ENCODE data around the gene STK32C.

STK32C gene

DNA sequence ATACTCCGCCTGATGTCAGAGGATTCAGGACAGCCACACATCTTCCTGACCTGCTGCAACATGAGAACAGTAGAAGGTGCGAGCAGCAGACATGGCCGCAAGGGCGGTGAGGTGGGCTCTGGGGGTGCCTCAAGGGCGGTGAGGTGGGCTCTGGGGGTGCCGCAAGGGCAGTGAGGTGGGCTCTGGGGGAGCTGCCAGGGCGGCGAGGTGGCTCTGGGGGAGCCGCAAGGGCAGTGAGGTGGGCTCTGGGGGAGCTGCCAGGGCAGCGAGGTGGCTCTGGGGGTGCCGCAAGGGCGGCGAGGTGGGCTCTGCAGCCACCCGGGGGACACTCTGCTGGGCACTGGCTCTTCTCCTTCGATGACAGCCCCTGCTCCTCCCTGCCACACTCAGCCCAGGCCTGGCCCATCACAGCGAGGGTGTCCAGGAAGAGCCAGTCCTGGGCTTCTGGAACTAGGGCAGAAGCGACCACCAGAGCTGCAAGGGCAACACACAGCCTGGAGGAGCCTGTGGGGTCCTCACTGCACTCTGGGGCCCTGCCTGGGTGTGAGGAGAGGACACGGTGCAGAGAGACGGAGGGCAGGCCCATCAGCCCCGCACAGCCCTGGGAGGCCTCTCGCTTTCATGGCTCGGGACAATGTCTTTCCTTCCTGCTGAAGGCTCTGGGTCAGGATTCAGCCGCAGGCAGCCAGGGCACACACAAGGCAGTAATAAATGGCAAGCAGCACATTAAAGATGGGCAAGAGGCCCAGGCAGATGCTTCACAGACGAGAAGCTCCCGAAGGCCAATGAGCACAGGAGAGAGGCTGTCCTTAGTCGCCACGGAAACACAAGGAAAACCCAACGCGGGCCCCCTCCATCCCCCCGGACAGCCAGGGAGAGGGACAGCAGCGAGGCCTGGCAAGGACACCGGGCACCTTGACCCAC is 42.5 kb downstream of the STK32C start:
- Histone ChIP-seq H3K4me1 (ENCODE audit: insufficient read depth, low read length) (peaks cover 11% of the 10 kb centered on the region), H3K27ac (ENCODE audit: low read depth, low read length) (peak overlapping the region; percentile 62), H3K9ac (ENCODE audit: low read length) (no peak overlapping the region), H3K4me3 (ENCODE audit: low read depth in 1 of 2, low read length in 2 of 2) (no peak overlapping the region), H3K9me3 (ENCODE audit: low read length) (no peaks in the 10 kb centered on the region), H3K27me3 (ENCODE audit: control insufficient read depth in 1 of 2, insufficient read depth in 2 of 2, low read length in 2 of 2) (no peaks in the 10 kb centered on the region), H3K36me3 (ENCODE audit: insufficient read depth, low read length) (no peaks in the 10 kb centered on the region)

DNA sequence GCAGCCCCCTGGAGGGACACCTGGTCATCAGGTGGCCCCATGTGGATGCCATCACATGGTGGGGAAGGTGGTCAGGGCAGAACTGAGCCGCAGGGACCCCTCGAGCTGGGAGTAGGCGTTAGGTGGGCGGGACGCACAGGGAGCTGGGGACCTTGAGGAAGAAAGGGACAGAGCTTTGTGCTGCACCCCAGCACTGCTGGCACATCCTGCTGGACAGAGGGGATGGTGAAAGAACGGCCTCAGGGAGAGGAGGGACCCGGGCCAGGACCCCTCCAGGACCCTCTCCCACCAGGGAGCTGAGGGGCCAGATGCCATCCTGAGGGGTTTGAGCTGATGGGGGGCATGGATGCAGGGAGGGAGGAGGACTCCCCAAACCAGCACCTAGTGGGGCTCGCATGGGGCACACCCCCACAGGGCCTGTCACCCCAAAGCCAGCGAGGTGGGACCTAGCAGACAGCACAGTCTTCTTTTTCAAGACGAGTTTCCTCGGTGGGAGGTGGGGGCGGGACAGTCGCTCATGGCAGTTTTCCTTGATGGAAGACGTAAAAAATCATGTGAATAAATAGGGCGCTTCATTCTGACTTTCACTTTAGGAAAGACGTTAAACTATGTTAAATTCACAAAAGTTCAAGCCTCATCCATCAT is 43.3 kb downstream of the STK32C start:
- Histone ChIP-seq H3K4me1 (ENCODE audit: insufficient read depth, low read length) (peaks cover 11% of the 10 kb centered on the region), H3K9ac (ENCODE audit: low read length) (no peak overlapping the region)

DNA sequence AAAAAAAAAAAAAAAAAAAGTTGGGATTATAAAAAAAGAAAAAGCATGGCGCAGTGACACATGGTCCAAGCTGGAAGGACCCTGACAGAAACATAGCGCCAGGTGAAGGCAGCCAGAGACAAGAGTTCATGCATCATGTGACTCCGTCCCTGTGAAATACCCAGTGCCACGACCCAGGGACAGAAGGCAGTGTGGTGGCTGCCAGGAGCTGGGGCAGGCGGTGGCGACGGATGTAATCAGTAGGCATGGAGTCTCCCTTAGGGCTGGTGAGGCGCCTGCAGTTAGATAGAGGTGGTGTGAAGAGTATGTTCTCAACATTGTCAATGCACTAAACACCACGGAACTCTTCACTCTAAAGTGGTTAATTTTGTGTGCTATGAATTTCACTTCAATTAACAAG is 43.9 kb downstream of the STK32C start:
- H3K27me3 ChIP-seq (ENCODE audit: control insufficient read depth in 1 of 2, insufficient read depth in 2 of 2, low read length in 2 of 2), result no peaks in the 10 kb centered on the region
- no peaks in the 10 kb centered on the region for H3K9me3 ChIP-seq (ENCODE audit: low read length)
- H3K36me3 ChIP-seq (ENCODE audit: insufficient read depth, low read length), result no peaks in the 10 kb centered on the region
- H3K4me3 ChIP-seq (ENCODE audit: low read depth in 1 of 2, low read length in 2 of 2), result no peak overlapping the region
- peaks cover 11% of the 10 kb centered on the region for H3K4me1 ChIP-seq (ENCODE audit: insufficient read depth, low read length)
- no peak overlapping the region for H3K27ac ChIP-seq (ENCODE audit: low read depth, low read length)
- no peak overlapping the region for H3K9ac ChIP-seq (ENCODE audit: low read length)

More for the DNA sequence above, 43.3 kb downstream of the STK32C start:
- Histone ChIP-seq H3K27me3 (ENCODE audit: control insufficient read depth in 1 of 2, insufficient read depth in 2 of 2, low read length in 2 of 2) (no peaks in the 10 kb centered on the region), H3K36me3 (ENCODE audit: insufficient read depth, low read length) (no peaks in the 10 kb centered on the region), H3K4me3 (ENCODE audit: low read depth in 1 of 2, low read length in 2 of 2) (no peak overlapping the region), H3K27ac (ENCODE audit: low read depth, low read length) (no peak overlapping the region), H3K9me3 (ENCODE audit: low read length) (no peaks in the 10 kb centered on the region)

DNA sequence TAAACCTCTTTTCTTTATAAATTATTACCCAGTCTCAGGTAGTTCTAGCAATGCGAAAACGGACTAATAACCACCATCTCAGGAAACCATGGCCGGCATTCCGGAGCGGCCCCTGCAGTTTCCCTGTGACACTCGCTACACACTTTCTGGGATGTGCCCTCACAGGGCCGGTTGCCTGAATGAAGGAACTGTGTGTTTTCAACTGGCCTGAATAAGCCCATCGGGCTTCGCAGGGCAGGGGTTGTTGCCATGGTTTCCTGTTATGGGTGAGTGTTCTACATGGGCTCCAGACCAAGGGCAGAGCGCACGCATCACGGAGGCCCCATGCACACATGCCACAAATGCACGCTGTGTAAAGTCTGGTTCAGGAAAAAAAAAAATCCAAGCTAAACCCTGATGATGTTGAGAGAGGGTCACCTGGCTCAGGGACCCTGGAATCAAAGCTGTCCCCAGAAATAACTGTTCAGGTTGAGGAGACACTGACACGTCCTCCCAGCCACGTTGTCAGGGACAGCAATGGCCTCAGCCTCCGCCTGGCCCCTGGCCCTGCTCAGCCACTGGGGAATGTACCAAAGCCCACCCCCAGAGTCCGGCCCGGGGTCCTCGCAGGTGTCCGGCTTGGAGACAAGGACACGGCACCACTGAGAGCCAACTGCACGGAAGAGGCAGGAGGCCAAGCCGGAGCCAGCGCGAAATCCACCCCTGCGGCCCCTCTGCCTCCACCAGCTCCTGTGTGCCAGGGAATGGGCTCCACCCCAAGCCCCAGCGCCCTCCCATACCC is 47.9 kb downstream of the STK32C start:
- no peaks in the 10 kb centered on the region for H3K36me3 ChIP-seq (ENCODE audit: insufficient read depth, low read length)
- no peak overlapping the region for H3K4me3 ChIP-seq (ENCODE audit: low read depth in 1 of 2, low read length in 2 of 2)
- no peaks in the 10 kb centered on the region for H3K27me3 ChIP-seq (ENCODE audit: control insufficient read depth in 1 of 2, insufficient read depth in 2 of 2, low read length in 2 of 2)
- H3K9ac ChIP-seq (ENCODE audit: low read length), result no peak overlapping the region
- no peaks in the 10 kb centered on the region for H3K9me3 ChIP-seq (ENCODE audit: low read length)
- no peaks in the 10 kb centered on the region for H3K4me1 ChIP-seq (ENCODE audit: insufficient read depth, low read length)
- H3K27ac ChIP-seq (ENCODE audit: low read depth, low read length), result no peak overlapping the region

DNA sequence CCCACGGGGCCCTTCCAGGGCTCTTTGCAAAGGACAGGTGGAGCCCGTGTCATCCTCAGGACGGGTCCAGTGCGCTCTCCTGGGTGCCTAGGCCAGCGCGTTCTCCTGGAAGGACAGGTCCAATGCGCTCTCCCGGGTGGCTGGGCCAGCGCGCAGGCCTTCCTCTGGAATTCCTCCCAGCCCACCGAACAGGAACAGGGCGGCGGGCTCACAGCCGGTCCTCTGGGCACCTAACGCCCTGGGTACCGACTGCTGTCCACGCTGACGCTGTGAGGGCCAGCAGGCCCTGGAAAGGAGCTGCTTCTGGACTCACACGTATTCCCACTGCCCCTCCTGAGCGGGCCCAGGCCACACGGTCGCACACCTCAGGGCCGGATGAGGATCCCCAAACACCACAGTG is 49.3 kb downstream of the STK32C start:
- no peaks in the 10 kb centered on the region for H3K9me3 ChIP-seq (ENCODE audit: low read length)
- no peaks in the 10 kb centered on the region for H3K36me3 ChIP-seq (ENCODE audit: insufficient read depth, low read length)
- H3K4me3 ChIP-seq (ENCODE audit: low read depth in 1 of 2, low read length in 2 of 2), result no peak overlapping the region

DNA sequence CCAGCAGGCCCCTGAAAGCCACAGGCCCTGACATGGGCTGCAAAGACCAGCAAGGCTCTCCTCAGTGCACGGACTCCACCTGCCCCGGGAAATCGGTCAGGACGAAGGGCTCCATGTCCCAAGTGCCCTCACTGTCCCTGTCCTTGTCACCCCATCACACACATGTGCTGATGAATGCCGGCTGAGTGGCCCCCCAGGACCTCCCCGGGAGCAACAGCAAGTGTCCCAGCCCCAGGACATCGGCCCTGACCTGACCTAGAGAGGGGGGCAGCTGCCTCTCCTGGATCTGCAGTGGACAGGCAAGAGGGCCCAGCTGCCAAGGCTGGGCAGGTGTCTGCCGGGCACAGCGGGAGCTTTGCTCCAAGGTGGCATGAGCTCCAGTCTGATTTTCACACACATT is 49.8 kb downstream of the STK32C start:
- H3K36me3 ChIP-seq (ENCODE audit: insufficient read depth, low read length), result no peaks in the 10 kb centered on the region
- no peaks in the 10 kb centered on the region for H3K27me3 ChIP-seq (ENCODE audit: control insufficient read depth in 1 of 2, insufficient read depth in 2 of 2, low read length in 2 of 2)

More for the DNA sequence above, 49.3 kb downstream of the STK32C start:
- H3K4me1 ChIP-seq (ENCODE audit: insufficient read depth, low read length), result no peaks in the 10 kb centered on the region
- H3K9ac ChIP-seq (ENCODE audit: low read length), result no peak overlapping the region
- H3K27me3 ChIP-seq (ENCODE audit: control insufficient read depth in 1 of 2, insufficient read depth in 2 of 2, low read length in 2 of 2), result no peaks in the 10 kb centered on the region
- no peak overlapping the region for H3K27ac ChIP-seq (ENCODE audit: low read depth, low read length)

DNA sequence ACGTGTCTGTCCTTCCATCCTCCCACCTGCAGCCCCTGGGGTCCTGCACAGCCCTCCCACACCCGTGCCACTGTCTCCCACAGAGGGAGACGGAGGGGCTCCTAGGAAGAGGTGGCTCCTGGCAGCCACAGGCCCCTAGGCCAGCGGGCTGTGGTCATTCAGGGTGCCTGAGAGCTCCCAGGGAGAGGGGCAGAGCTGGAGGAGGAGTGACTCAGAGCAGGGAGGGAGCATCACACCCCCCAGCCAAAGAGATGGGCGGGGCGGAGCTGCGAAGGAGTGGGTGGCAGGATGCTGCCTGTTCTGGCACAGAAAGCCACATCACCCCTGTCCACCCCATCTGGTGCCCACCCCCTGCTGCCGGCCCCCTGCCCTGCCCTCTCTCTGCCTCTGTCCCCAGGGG is 50.5 kb downstream of the STK32C start:
- Histone ChIP-seq H3K4me1 (ENCODE audit: insufficient read depth, low read length) (no peaks in the 10 kb centered on the region), H3K27me3 (ENCODE audit: control insufficient read depth in 1 of 2, insufficient read depth in 2 of 2, low read length in 2 of 2) (no peaks in the 10 kb centered on the region), H3K27ac (ENCODE audit: low read depth, low read length) (no peak overlapping the region), H3K4me3 (ENCODE audit: low read depth in 1 of 2, low read length in 2 of 2) (no peak overlapping the region), H3K9me3 (ENCODE audit: low read length) (no peaks in the 10 kb centered on the region), H3K36me3 (ENCODE audit: insufficient read depth, low read length) (no peaks in the 10 kb centered on the region), H3K9ac (ENCODE audit: low read length) (no peak overlapping the region)

More for the DNA sequence above, 49.8 kb downstream of the STK32C start:
- Histone ChIP-seq H3K4me3 (ENCODE audit: low read depth in 1 of 2, low read length in 2 of 2) (no peak overlapping the region), H3K27ac (ENCODE audit: low read depth, low read length) (no peak overlapping the region), H3K4me1 (ENCODE audit: insufficient read depth, low read length) (no peaks in the 10 kb centered on the region), H3K9ac (ENCODE audit: low read length) (no peak overlapping the region), H3K9me3 (ENCODE audit: low read length) (no peaks in the 10 kb centered on the region)

DNA sequence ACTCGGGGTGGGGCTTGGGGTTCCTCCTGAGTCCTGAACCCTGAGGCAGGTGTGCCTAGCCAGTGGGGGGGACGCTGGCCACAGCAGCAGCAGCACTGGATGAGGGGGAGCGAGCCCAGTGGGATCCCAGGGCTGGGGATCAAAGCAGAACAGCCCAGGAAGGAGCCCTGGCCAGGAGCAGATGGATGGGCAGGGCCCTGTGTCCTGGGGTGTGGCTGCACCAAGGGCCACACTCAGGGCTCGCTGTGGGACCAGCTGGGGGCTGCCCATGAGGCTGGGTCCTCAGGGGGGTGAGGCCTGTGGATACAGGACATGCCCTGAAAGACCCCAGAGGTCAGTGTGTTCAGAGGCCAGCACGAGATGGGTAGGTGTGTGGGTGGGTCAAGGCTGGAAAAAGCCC is 50.9 kb downstream of the STK32C start:
- H3K36me3 ChIP-seq (ENCODE audit: insufficient read depth, low read length), result no peaks in the 10 kb centered on the region
- no peak overlapping the region for H3K4me3 ChIP-seq (ENCODE audit: low read depth in 1 of 2, low read length in 2 of 2)
- no peak overlapping the region for H3K27ac ChIP-seq (ENCODE audit: low read depth, low read length)
- H3K27me3 ChIP-seq (ENCODE audit: control insufficient read depth in 1 of 2, insufficient read depth in 2 of 2, low read length in 2 of 2), result no peaks in the 10 kb centered on the region
- H3K9ac ChIP-seq (ENCODE audit: low read length), result no peak overlapping the region
- no peaks in the 10 kb centered on the region for H3K4me1 ChIP-seq (ENCODE audit: insufficient read depth, low read length)
- H3K9me3 ChIP-seq (ENCODE audit: low read length), result no peaks in the 10 kb centered on the region

DNA sequence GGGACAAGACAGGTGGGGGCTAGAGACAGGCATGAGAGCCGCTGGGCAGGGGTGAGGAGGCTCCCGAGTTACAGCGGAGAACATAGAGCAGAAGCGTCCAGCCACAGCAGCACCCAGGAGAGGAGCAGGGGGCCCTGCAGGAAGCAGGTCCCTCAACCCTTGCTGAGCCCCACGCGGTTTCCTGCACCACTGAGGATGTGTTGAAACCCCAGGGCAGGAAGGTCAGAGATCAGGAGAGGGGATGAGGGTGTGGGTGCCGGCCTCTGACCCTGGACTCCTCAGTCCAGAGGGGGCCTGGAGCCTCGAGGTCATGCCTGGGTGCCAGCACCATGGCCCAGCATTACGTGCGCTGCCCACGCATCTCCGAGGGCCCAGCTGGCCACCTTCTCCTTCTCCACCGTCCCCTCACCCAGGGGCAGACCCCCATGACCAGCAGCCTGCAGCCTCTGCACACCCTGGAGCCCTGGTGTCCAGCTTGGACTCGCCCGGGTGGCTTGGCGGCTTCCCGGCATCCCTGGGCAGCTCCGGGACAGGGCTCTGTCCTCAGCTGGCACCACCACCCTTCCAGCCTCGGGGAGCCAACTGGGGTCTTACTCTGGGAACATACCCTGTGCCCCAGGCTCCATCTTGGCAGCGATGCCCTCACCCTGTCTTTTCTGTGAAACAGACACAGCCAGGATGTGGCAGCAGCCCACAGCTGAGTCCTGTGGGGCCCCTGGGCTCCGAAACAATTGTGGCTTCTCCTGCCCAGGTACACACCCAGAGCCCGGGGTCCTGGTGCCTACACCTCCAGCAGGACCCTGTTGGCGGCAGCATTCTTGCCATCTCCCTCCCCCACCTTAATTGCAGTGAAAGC is 52.0 kb downstream of the STK32C start:
- Histone ChIP-seq H3K27me3 (ENCODE audit: control insufficient read depth in 1 of 2, insufficient read depth in 2 of 2, low read length in 2 of 2) (no peaks in the 10 kb centered on the region), H3K27ac (ENCODE audit: low read depth, low read length) (no peak overlapping the region), H3K4me1 (ENCODE audit: insufficient read depth, low read length) (no peaks in the 10 kb centered on the region), H3K36me3 (ENCODE audit: insufficient read depth, low read length) (no peaks in the 10 kb centered on the region), H3K9ac (ENCODE audit: low read length) (no peak overlapping the region), H3K9me3 (ENCODE audit: low read length) (no peaks in the 10 kb centered on the region), H3K4me3 (ENCODE audit: low read depth in 1 of 2, low read length in 2 of 2) (no peak overlapping the region)

DNA sequence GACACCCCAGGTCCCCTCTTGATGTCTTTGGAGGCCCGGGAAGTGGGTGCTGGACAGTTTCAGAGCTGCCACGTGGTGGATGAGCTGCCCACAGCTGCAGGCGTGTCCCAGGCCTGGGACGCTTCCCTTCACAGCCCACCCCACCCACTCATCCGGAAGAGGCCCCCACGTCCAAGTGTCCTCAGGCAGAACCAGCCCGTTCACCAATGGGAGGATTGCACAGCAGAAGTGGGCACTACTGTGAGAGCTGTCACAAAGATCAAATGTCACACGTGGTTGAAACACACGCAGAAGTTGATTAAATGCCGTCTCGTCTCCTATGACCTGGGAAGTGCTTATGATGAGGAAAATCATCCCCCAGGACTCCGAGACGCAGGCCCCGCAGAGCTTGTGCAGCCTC is 52.9 kb downstream of the STK32C start:
- Histone ChIP-seq H3K9ac (ENCODE audit: low read length) (no peak overlapping the region), H3K27me3 (ENCODE audit: control insufficient read depth in 1 of 2, insufficient read depth in 2 of 2, low read length in 2 of 2) (no peaks in the 10 kb centered on the region), H3K4me3 (ENCODE audit: low read depth in 1 of 2, low read length in 2 of 2) (no peak overlapping the region), H3K9me3 (ENCODE audit: low read length) (no peaks in the 10 kb centered on the region), H3K36me3 (ENCODE audit: insufficient read depth, low read length) (no peaks in the 10 kb centered on the region), H3K27ac (ENCODE audit: low read depth, low read length) (no peak overlapping the region), H3K4me1 (ENCODE audit: insufficient read depth, low read length) (no peaks in the 10 kb centered on the region)
